NCI-H226 (cell line): Measurements from ENCODE around the gene SPDYE4.
"Not testable (repeated sequence)": the region's sequence is repeated elsewhere in the genome, so short reads cannot be mapped to it uniquely, and the experiment has no call there.

Source experiments
- DNase-seq: peaks from one replicate; pipeline ENCODE4 v3.0.0-alpha.2; 2015

Gene SPDYE4, protein sequence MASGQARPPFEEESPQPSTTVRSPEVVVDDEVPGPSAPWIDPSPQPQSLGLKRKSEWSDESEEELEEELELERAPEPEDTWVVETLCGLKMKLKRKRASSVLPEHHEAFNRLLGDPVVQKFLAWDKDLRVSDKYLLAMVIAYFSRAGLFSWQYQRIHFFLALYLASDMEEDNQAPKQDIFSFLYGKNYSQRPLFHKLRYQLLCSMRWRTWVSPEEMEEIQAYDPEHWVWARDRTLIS

DNA sequence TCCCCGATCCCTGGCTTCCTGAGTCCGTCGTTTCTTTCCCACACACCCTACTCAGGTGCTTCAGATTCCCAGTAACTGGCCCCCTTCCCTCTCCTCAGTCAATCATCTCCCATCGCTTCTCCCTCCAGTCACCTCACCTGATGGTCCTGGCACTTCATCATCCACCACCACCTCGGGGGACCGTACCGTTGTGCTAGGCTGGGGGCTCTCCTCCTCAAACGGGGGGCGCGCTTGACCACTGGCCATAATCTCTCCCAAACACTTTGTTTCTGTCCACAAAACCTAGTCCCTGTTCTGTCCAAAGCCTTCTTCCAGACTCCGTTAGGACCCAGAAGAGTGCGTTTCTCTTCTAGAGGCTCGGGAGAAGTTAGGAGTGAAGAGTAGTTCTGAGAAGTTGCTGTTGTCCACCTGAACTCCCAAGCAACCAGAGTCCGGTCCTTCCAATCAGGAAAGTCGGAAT lies at the start of gene SPDYE4:
SPDYE4 (minus strand) TSS at position 410 of the 460 bp plus-strand sequence; CDS start at position 246, 164 bp downstream.
- no peak for DNase-seq

DNA sequence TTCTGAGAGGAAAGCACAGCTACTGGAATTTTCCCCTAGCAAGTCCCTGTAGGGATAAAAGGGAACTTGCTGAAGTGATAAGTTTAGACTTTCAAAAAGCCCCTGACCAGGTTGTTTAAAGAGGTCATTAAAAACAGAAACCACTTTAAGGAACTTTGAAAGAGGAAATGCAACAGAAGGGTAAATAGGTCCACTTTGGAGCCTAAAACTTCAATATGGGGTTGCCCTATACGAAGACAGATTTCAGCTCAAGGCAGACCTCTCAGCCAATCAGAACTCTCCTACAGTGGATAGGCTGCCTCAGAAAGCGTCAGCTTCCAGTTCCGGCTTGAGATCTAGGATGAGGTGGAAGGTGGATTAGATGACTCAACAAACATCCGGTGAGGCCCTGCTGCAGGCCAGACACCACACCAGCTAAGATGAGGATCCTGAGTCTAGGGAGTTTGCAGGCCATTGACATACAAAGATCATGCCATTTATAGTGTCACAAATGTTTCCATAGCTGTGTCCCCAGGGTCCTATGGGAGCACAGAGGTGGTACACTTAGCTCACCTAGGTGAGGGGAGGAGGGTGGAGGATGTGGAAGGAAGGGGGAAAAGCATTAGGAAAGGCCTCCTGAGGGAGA lies 48.7 kb upstream of the SPDYE4 start:
- DNase-seq: peak; percentile 13

GRCh38 chr17:8806253-8806925 lies 48.0 kb upstream of the SPDYE4 start:
- DNase-seq: no peak

DNA sequence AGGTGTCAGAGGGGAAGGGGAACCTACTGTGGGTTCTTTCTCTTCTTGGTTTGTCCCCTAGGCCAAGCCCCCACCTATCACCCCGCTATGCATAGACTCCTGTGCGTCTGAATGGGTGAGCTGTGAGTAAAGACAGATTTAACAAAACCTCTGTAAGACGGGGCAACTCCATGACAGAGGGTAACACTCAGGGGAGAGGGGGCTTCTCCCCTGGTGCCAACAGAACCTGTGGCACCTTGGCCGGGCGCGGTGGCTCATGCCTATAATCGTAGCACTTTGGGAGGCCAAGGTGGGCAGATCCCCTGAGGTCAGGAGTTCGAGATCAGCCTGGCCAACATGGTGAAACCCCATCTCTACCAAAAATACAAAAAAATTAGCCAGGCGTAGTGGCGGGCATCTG lies 47.0 kb upstream of the SPDYE4 start:
- not testable (repeated sequence) for DNase-seq

DNA sequence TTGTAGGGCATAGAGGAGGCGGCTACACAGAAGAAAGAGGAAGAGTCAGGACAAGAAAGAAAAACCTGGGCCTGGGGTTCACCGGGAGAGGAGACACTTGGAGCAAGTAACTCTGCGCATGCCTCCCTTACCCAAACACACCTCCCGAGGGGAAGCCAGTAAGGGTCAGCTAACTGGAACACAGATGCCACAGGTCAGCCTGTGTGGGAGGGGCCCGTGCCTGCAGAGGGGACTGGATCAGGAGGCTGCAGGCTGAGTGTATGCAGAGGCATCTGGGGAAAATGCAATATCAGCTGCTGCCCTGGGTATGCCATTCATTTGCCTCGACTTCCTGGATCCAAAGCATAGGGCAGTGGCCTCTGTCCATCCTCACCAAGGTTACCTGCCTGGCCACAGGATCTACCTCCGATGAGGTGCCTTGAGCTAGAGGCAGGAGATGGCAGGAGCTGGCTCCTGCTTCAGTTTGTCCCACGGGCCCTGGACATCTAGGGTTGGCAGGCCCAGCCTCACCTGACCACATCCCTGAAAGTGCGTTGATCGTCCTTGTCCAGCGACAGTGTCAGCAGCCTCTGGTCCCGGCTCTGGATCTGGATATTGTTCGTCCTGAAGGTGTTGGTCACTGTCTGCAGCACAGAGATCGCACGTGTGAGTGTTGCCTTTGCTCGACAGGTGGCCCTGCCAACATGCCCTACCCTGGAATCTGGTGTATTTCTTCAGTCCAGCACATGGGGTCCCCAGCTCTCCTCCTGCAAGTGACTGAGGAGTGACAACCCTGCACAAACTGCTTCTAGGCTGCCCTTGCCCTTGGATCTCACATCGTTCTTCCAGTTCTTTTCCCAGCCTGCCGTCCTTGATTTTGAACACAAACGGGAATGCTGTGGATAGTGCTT lies 45.4 kb upstream of the SPDYE4 start:
- DNase-seq: no peak

GRCh38 chr17:8801135-8801840 lies 42.9 kb upstream of the SPDYE4 start:
- no peak for DNase-seq

- DNase-seq: no peak
Observed at GRCh38 chr17:8800656-8801055, 42.3 kb upstream of the SPDYE4 start.

DNA sequence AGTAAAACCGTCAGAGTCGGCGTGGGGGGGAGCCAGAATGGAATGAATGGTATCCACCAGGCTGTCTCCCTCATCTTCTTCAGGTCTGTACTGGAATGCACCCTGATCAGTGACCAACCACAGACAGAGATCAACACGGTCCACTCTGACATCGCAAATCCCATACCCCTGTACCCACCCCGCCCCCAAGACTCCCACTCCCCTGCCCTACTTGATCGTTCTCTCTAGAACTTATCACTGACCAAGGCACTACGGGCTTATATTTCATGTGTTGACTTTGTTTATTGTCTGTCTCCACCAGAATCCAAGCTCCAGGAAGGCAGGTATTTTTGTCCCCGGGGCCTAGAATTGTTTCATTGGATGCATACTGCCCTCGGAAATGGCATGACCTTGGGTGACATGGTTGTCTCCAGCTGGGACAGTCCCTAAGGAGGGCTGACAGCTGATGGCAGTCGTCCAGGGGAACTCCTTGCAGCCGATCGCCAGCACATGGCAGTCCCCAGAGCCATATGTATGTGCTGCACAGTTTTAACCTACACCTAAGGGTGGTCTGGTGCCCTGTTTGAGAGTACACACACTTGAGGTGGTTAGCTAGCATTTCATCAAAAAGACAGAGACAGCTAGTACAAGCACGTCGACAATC lies 41.3 kb upstream of the SPDYE4 start:
- DNase-seq: peak; percentile 72

DNA sequence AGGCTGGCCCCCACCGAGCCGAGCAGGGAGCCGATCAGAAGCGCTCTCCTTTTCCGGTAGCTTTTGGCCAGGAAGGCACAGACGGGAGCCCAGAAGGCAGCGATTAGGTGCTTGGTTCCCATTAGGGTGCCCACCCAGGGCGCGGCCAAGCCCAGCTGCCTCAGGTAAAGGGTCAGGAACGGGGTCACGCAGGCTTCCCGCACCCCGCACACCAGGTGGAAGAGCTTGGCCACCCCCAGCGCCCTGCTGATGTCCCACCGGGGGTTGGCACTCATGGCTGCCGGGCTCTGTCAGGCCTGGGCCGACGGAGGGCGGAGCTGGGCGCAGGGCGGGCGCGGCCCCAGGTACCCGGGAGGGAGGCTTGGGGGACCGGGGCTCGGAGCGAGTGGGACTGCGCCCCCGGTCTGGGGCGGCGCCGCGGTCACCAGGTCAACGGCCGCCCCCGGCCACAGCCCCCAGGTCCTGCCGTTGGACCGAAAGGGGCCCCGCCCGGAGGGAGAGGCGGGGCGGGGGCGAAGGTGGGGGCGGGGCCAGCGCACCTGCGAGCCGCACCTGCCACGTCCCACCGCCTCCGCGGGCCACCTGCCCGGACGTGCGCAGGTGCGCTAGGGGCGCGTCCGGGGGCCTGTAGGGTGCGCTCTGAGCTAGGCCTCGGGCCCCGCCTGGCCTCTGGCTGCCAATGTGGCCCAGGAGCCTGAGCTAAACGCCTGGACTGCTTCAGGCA lies 40.7 kb upstream of the SPDYE4 start, which contains the start of gene MFSD6L:
MFSD6L (minus strand) TSS at position 520 of the 724 bp plus-strand sequence; CDS start at position 275, 245 bp downstream.
- no peak for DNase-seq

- DNase-seq: no peak
Observed at GRCh38 chr17:8798176-8798845, 40.0 kb upstream of the SPDYE4 start.

GRCh38 chr17:8797621-8798175 lies 39.4 kb upstream of the SPDYE4 start:
- no peak for DNase-seq

DNA sequence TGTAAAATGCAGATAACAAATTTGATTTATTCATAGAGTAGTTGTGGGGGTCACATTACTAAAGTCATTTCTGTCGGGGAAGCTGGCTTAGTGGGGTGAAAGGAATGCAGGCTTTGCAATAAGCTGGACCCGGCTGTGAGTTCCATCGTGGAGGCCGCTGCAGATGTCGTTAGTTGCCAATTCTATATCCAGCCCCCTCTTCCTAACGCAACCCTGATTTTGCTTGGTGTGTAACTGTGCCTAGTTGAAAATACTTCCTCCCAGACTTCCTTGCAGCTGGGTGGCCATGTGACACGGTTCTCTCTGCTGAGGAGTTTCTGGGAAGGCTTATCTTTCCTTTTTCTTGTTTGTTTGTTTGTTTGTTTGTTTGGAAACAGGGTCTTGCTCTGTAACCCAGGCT lies 36.3 kb upstream of the SPDYE4 start:
- DNase-seq: no peak

DNA sequence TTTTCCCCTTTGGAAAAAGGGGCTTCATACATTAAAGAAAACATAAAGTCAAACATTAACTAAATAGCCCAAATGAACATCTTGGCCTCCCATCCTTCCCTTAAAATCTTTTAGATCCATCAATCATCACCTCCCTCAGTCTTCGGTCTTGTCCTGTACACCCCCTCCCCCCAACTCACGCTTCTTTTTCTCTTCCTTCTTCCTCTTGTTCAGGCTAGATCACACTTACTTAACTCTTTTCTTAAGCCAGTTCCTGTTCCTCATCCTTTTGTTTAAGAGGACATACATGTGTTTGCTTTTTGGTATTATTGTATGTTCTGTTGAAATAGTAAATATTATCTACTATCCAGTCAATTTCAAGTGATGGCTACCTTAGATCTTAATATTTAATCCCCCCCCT lies 35.3 kb upstream of the SPDYE4 start:
- no peak for DNase-seq

DNA sequence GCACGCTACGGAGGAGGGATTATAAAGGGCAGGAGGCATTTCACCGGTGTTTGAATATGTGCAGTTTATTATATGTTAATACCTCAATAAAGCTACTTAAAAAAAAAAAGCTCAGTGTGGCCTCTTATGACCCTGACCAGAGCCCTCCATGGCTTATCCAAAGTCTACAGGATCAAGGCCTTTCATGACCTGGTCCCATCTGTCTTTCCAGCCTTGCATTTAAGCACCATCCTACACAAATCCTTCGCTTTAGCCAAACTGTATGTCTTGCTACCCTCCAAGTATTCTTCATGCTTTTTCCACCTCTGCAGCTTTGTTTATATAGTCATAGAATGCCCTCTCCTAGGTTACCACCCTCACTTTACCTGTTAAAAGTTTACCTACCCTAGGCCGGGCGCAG lies 34.3 kb upstream of the SPDYE4 start:
- no peak for DNase-seq

- DNase-seq: peak; percentile 23
Observed at GRCh38 chr17:8791910-8792270, 33.5 kb upstream of the SPDYE4 start.

DNA sequence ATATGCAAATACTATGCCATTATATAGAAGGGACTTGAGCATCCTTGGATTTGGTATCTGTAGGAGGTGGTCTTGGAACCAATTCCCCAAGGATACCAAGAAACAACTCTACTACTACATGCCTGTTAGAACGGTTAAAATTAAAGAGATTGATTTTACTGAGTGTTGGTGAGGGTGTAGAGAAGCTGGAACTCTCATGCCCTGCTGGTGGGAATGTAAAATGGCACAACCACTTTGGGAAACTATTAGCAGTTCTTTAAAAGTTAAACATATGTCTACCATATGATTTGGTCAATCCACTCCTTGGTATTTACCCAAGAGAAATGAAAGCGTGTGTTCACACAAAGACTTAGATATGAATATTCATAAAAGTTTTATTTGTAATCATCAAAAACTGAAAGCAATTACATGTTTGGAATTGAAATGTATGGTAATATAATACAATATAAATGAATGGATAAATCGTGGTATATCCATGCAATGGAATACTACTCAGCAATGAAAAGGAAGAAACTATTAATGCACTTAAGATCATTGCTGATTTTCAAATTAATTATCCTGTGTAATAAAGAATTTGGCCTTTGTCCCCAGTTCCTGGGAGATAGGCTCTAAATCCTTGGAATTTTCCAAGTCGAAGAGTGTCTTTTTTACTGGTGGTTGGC lies 33.0 kb upstream of the SPDYE4 start:
- no peak for DNase-seq

GRCh38 chr17:8789743-8790142 lies 31.4 kb upstream of the SPDYE4 start:
- no peak for DNase-seq

DNA sequence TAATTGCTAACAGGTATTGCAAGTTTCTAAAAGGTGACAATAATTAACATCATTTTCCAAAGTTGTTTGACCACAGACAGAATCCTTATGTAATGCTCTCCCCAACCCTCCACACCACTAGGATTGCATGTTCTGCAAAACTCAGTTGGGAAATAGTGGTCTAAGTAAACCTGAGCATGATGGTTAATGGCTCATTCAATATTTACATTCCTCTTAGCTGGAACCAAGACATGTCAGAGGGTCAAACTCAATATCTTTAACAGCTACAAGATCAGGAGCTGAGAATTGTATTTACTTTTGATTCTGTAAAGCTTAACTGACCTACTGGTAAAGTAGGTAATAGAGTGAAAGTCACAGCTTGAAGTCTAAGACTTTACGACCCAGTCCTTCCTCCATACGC lies 30.7 kb upstream of the SPDYE4 start:
- DNase-seq: no peak

DNA sequence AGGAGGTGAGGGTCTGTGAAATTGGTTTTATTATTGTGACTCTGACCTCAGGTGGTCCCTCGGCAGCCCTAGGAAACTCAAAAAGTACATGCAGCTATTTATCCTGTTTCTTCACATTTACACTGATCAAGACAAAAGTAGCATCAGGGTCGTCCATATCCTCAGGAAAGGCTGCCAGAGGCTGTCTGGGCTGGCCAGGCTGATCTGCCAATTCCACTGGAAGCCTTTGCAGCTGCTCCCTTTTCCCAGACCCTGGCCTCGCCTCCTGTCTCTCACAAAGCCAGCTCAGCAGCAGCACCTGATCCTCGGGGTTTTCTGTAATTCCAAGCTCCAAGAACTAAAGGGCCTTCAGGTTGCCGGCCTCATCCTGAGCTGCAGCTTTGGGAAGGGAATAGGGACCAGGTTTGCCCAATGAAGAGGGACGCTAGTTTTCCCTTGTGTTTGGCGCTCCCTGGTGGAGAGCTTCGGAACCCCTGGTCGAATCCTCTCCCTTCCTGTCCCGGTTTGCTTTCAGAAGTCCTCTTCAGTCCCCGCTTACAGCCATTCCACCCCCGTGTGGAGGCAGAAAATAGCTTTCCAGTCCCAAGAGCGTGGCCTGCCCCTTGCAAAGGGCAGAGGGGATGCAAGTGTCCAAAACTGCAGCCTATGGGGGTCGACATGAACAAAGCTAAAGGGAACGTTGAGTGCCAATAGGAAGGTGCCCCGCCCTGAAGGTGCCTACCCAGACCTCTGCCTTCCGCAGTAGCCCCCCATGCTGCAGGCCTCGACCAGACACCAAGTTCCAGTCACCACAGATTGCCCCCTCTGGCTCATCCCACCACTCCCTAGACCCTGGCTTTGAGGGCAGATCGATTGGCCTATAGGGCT lies 27.4 kb upstream of the SPDYE4 start:
- peak; percentile 37 for DNase-seq
